HepG2 (cell line): Measurements from ENCODE around the gene PDE5A.

ENCODE experiments used
- EED ChIP-seq: sonication (generic); formaldehyde crosslinking; IDR thresholded peaks from 2 replicates; pipeline ENCODE4 v1.5.0; 2020; ENCODE audit warnings: mild to moderate bottlenecking, missing genetic modification reagents
- HDAC6 ChIP-seq: fragments of 200-600 bp; sonication (generic); IDR thresholded peaks from 2 replicates; pipeline ENCODE4 v1.7.0; 2017; ENCODE audit warnings: mild to moderate bottlenecking, antibody characterized with exemption, low read length, low read depth
- HMGA1 ChIP-seq: sonication (generic); formaldehyde crosslinking; conservative IDR thresholded peaks from 2 replicates; pipeline ENCODE4 v1.4.0; 2020; ENCODE audit warnings: missing genetic modification reagents
- NR2C2 ChIP-seq: sonication (generic); formaldehyde crosslinking; IDR thresholded peaks from 2 replicates; pipeline ENCODE4 v1.4.0; 2020; ENCODE audit warnings: missing genetic modification reagents, mild to moderate bottlenecking, moderate library complexity, borderline replicate concordance
- PHF20 ChIP-seq: sonication (generic); formaldehyde crosslinking; IDR thresholded peaks from 2 replicates; pipeline ENCODE4 v1.5.0; 2020; ENCODE audit warnings: mild to moderate bottlenecking, missing genetic modification reagents
- ZNF3 ChIP-seq: IDR thresholded peaks from 2 replicates; pipeline ENCODE4 v1.7.0; 2017; ENCODE audit warnings: inconsistent platforms
- ZNF639 ChIP-seq: conservative IDR thresholded peaks from 2 replicates; pipeline ENCODE4 v1.6.1; 2018; ENCODE audit warnings: missing genetic modification reagents
- TF ChIP-seq, protein P1 (sequence below): sonication (generic); formaldehyde crosslinking; IDR thresholded peaks from 2 replicates; pipeline ENCODE4 v1.5.1; 2020; ENCODE audit warnings: mild to moderate bottlenecking, missing genetic modification reagents, borderline replicate concordance
- TF ChIP-seq, protein P2 (sequence below): sonication (generic); formaldehyde crosslinking; IDR thresholded peaks from 2 replicates; pipeline ENCODE4 v1.4.0; 2020; ENCODE audit warnings: missing genetic modification reagents
- TF ChIP-seq, protein P3 (sequence below): sonication (generic); formaldehyde crosslinking; IDR thresholded peaks from 2 replicates; pipeline ENCODE4 v1.5.0; 2020; ENCODE audit warnings: mild to moderate bottlenecking, missing genetic modification reagents, moderate library complexity
- TF ChIP-seq, protein P4 (sequence below): sonication (generic); formaldehyde crosslinking; IDR thresholded peaks from 2 replicates; pipeline ENCODE4 v1.4.0; 2020; ENCODE audit warnings: missing genetic modification reagents, mild to moderate bottlenecking, borderline replicate concordance

DNA sequence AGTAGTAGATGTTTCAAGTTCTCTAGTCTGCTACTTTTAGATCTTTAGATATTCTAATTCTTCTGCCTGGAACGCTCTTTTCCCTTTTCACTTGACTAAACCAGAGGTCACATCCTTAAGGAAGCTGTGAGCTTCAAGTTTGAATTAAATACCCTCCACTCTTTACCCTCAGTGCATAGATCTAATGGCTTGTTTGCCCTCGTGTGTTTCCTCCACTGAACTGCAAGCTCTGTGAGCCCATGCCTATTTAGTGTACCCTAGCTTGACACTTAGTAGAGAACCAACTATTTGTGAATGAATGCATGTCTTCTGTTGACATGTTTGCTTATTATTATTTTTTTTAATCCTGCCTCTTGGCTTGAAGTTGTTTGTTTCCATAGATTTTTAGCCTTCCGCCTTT, 138.3 kb downstream of the PDE5A start:
- TF ChIP-seq NR2C2 (CRISPR knock-in tag) (no peak), PHF20 (CRISPR knock-in tag) (no peak), HDAC6 (no peak), ZNF3 (CRISPR knock-in tag) (no peak), ZNF639 (CRISPR knock-in tag) (no peak), EED (CRISPR knock-in tag) (no peak), HMGA1 (CRISPR knock-in tag) (no peak)
- TF ChIP-seq, protein P1, sequence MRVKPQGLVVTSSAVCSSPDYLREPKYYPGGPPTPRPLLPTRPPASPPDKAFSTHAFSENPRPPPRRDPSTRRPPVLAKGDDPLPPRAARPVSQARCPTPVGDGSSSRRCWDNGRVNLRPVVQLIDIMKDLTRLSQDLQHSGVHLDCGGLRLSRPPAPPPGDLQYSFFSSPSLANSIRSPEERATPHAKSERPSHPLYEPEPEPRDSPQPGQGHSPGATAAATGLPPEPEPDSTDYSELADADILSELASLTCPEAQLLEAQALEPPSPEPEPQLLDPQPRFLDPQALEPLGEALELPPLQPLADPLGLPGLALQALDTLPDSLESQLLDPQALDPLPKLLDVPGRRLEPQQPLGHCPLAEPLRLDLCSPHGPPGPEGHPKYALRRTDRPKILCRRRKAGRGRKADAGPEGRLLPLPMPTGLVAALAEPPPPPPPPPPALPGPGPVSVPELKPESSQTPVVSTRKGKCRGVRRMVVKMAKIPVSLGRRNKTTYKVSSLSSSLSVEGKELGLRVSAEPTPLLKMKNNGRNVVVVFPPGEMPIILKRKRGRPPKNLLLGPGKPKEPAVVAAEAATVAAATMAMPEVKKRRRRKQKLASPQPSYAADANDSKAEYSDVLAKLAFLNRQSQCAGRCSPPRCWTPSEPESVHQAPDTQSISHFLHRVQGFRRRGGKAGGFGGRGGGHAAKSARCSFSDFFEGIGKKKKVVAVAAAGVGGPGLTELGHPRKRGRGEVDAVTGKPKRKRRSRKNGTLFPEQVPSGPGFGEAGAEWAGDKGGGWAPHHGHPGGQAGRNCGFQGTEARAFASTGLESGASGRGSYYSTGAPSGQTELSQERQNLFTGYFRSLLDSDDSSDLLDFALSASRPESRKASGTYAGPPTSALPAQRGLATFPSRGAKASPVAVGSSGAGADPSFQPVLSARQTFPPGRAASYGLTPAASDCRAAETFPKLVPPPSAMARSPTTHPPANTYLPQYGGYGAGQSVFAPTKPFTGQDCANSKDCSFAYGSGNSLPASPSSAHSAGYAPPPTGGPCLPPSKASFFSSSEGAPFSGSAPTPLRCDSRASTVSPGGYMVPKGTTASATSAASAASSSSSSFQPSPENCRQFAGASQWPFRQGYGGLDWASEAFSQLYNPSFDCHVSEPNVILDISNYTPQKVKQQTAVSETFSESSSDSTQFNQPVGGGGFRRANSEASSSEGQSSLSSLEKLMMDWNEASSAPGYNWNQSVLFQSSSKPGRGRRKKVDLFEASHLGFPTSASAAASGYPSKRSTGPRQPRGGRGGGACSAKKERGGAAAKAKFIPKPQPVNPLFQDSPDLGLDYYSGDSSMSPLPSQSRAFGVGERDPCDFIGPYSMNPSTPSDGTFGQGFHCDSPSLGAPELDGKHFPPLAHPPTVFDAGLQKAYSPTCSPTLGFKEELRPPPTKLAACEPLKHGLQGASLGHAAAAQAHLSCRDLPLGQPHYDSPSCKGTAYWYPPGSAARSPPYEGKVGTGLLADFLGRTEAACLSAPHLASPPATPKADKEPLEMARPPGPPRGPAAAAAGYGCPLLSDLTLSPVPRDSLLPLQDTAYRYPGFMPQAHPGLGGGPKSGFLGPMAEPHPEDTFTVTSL (CRISPR knock-in tag), result no peak
- TF ChIP-seq, protein P2, sequence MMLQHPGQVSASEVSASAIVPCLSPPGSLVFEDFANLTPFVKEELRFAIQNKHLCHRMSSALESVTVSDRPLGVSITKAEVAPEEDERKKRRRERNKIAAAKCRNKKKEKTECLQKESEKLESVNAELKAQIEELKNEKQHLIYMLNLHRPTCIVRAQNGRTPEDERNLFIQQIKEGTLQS (CRISPR knock-in tag), result no peak
- TF ChIP-seq, protein P3, sequence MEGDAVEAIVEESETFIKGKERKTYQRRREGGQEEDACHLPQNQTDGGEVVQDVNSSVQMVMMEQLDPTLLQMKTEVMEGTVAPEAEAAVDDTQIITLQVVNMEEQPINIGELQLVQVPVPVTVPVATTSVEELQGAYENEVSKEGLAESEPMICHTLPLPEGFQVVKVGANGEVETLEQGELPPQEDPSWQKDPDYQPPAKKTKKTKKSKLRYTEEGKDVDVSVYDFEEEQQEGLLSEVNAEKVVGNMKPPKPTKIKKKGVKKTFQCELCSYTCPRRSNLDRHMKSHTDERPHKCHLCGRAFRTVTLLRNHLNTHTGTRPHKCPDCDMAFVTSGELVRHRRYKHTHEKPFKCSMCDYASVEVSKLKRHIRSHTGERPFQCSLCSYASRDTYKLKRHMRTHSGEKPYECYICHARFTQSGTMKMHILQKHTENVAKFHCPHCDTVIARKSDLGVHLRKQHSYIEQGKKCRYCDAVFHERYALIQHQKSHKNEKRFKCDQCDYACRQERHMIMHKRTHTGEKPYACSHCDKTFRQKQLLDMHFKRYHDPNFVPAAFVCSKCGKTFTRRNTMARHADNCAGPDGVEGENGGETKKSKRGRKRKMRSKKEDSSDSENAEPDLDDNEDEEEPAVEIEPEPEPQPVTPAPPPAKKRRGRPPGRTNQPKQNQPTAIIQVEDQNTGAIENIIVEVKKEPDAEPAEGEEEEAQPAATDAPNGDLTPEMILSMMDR, result peak; percentile 33; the same call in 1 of the 2 replicates
- TF ChIP-seq, protein P4, sequence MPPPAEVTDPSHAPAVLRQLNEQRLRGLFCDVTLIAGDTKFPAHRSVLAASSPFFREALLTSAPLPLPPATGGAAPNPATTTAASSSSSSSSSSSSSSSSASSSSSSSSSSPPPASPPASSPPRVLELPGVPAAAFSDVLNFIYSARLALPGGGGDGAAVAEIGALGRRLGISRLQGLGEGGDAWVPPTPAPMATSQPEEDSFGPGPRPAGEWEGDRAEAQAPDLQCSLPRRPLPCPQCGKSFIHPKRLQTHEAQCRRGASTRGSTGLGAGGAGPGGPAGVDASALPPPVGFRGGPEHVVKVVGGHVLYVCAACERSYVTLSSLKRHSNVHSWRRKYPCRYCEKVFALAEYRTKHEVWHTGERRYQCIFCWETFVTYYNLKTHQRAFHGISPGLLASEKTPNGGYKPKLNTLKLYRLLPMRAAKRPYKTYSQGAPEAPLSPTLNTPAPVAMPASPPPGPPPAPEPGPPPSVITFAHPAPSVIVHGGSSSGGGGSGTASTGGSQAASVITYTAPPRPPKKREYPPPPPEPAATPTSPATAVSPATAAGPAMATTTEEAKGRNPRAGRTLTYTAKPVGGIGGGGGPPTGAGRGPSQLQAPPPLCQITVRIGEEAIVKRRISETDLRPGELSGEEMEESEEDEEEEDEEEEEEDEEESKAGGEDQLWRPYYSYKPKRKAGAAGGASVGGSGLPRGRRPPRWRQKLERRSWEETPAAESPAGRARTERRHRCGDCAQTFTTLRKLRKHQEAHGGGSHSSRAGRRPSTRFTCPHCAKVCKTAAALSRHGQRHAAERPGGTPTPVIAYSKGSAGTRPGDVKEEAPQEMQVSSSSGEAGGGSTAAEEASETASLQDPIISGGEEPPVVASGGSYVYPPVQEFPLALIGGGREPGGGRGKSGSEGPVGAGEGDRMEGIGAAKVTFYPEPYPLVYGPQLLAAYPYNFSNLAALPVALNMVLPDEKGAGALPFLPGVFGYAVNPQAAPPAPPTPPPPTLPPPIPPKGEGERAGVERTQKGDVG (CRISPR knock-in tag), result no peak
